Measurements from ENCODE around the gene SH3BP4.

SH3BP4 gene

DNA sequence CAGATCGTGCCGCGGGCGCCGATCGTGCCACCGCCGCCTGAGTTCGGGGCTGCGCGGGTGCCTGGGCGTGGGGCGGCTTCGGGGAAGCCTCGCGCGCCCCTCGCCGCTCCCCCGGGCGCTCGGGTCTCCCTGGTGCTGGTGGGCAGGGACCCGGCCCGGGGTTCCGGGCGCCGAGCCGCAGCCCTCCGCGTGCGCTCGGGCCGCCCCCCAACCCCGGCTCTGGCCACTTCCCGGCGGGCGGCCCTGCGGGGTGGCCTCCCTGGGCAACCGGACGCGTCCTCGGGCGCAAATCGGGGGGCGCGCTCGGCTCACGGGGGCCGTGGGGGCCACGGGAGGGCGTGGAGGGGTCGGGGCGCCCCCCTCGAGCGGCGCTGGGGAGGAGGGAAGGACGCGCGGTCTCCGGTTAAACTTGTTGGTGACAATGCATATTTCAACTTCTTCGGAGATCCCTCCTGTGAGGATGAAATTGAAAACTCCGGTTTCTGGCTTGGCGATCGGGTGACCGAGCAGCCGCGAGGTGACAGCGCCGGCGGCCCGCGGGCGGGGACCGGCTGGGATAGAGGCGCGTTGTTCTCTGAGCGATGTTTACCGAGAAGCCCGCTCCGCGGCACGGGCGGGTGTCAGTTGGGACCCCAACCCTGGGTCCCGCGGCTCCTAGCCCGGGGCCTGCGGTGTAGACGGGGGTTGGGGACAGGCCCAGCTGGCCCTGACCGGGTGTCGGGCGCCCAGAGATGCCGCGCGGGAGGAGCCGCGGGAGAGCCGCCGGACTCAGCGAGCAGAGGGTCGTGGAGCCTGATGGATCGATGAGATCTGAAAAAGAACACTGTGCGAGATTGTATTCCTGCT, 676 bp downstream of the SH3BP4 start:
- no peak for DNase-seq (ENCODE audit: low read depth)
- no peak overlapping the region for H3K4me3 ChIP-seq (ENCODE audit: low read depth, low read length)
- TF ChIP-seq, protein P1, sequence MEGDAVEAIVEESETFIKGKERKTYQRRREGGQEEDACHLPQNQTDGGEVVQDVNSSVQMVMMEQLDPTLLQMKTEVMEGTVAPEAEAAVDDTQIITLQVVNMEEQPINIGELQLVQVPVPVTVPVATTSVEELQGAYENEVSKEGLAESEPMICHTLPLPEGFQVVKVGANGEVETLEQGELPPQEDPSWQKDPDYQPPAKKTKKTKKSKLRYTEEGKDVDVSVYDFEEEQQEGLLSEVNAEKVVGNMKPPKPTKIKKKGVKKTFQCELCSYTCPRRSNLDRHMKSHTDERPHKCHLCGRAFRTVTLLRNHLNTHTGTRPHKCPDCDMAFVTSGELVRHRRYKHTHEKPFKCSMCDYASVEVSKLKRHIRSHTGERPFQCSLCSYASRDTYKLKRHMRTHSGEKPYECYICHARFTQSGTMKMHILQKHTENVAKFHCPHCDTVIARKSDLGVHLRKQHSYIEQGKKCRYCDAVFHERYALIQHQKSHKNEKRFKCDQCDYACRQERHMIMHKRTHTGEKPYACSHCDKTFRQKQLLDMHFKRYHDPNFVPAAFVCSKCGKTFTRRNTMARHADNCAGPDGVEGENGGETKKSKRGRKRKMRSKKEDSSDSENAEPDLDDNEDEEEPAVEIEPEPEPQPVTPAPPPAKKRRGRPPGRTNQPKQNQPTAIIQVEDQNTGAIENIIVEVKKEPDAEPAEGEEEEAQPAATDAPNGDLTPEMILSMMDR (IDR thresholded peaks at IDR 0.05; ENCODE audit: insufficient read depth, low read depth, low read length, missing control alignments), result no peak

GRCh38 chr2:234953116-234954031, 1.6 kb downstream of the SH3BP4 start:
- TF ChIP-seq, protein P1 (IDR thresholded peaks at IDR 0.05; ENCODE audit: insufficient read depth, low read depth, low read length, missing control alignments), result no peak

DNA sequence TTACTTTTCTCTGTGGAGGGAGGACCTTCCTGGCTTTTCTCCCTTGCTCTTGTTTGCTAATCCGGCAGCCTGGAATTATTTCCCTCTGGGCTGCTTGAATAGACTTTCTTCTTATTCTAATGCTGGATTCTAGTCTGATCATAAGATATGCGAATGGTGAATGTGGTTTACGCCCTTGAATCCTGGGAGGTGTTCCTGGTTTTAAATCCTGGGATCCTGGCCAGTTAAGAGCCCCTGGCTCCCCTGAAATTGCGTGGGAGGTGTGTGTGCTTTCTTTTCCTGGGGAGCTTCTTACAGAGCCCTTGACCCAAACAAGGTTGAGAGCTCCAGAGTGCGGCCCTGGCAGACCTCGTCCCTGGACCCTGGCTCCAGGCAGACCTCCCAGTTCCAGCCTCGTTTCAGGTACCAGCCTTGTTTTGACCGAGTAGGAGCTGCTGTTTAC, 2.8 kb downstream of the SH3BP4 start:
- TF ChIP-seq, protein P1 (IDR thresholded peaks at IDR 0.05; ENCODE audit: insufficient read depth, low read depth, low read length, missing control alignments), result no peak
- no peak overlapping the region for H3K4me3 ChIP-seq (ENCODE audit: low read depth, low read length)
- no peak for DNase-seq (ENCODE audit: low read depth)

More at GRCh38 chr2:234953116-234954031, 1.6 kb downstream of the SH3BP4 start:
- no peak overlapping the region for H3K4me3 ChIP-seq (ENCODE audit: low read depth, low read length)
- no peak for DNase-seq (ENCODE audit: low read depth)

GRCh38 chr2:234955091-234955591, 3.3 kb downstream of the SH3BP4 start:
- TF ChIP-seq, protein P1 (IDR thresholded peaks at IDR 0.05; ENCODE audit: insufficient read depth, low read depth, low read length, missing control alignments), result no peak
- DNase-seq (ENCODE audit: low read depth), result no peak
- H3K4me3 ChIP-seq (ENCODE audit: low read depth, low read length), result no peak overlapping the region

GRCh38 chr2:234955971-234956509, 4.2 kb downstream of the SH3BP4 start:
- no peak overlapping the region for H3K4me3 ChIP-seq (ENCODE audit: low read depth, low read length)

DNA sequence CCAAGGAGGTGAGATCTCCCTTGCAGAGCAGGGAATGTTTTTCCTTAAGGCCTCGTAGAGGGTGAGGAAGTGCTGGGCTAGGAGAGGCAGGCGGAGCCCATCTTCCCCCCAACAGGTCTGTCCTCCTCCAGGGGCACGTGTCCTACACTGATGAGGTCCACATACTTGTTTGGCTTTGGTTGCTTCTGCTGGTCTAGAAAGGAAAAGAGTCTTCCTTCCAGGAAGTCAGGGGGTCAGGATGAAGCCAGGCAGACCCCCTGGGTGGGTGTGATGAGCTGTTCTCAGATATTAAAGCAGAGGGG, 6.0 kb downstream of the SH3BP4 start:
- DNase-seq (ENCODE audit: low read depth), result no peak
- H3K4me3 ChIP-seq (ENCODE audit: low read depth, low read length), result no peak overlapping the region
- TF ChIP-seq, protein P1 (IDR thresholded peaks at IDR 0.05; ENCODE audit: insufficient read depth, low read depth, low read length, missing control alignments), result no peak

More at GRCh38 chr2:234955971-234956509, 4.2 kb downstream of the SH3BP4 start:
- no peak for DNase-seq (ENCODE audit: low read depth)
- TF ChIP-seq, protein P1 (IDR thresholded peaks at IDR 0.05; ENCODE audit: insufficient read depth, low read depth, low read length, missing control alignments), result no peak

Data from GM12865 (cell line).